ENCODE results near the gene SLC22A23. TPM values are rescaled to one million over a fixed set of nuclear protein-coding genes. Genes with fewer than 3 reads are reported as not detected.

The SLC22A23 gene
- total RNA-seq, 2 experiments from 2014 or later: not detected

DNA sequence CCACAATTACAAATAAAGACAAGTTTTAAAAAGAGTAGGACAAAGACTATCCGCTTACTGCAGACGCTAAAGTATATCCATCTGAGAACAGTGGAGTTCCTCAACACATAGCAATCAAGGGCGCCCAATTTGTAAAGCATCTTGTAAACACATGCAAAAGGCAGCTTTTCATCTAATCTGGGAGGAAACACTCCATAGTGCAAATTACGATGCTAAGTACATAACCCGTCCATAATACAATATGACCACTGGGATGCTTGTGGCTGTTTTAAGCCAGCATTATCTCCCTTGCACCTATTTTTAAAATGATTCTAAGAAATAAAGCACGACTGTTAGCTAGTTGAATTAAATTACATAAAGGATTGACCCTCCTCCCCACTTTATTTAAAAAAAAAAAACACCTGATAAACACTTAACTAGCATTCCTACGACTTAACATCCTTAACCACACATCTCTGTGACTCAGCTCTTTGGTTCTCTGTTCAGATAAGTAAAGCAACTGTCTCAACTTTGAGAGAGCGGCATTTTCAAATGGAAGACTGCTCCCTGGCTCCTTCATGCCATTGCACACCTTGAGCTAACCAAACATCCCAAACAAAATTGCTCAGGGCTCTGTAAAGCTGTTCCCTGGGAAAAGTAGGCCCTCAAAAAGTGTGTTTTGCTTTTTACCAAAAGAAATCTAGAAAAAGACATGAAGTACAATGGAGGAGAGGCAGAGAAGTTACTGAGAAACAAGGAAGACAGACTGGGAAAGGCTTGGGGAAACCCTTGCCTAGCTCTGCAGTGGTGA lies 14.2 kb downstream of the SLC22A23 start:
- H3K9me3 ChIP-seq (ENCODE audit: low read length): no peaks in the 10 kb centered on the region
- no peak overlapping the region for H3K27ac ChIP-seq (ENCODE audit: low read depth, low read length, poor library complexity, severe bottlenecking)
- H3K4me1 ChIP-seq (ENCODE audit: insufficient read depth, low read length, poor library complexity, severe bottlenecking): no peaks in the 10 kb centered on the region
- H3K36me3 ChIP-seq (ENCODE audit: insufficient read depth, low read length): no peaks in the 10 kb centered on the region
- DNase-seq (ENCODE audit: low spot score): no peak
- no peak overlapping the region for H2AFZ ChIP-seq (ENCODE audit: low read length)
- TF ChIP-seq, protein P1, sequence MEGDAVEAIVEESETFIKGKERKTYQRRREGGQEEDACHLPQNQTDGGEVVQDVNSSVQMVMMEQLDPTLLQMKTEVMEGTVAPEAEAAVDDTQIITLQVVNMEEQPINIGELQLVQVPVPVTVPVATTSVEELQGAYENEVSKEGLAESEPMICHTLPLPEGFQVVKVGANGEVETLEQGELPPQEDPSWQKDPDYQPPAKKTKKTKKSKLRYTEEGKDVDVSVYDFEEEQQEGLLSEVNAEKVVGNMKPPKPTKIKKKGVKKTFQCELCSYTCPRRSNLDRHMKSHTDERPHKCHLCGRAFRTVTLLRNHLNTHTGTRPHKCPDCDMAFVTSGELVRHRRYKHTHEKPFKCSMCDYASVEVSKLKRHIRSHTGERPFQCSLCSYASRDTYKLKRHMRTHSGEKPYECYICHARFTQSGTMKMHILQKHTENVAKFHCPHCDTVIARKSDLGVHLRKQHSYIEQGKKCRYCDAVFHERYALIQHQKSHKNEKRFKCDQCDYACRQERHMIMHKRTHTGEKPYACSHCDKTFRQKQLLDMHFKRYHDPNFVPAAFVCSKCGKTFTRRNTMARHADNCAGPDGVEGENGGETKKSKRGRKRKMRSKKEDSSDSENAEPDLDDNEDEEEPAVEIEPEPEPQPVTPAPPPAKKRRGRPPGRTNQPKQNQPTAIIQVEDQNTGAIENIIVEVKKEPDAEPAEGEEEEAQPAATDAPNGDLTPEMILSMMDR (conservative IDR thresholded peaks at IDR 0.05; ENCODE audit: low read length): no peak
- no peak for TF ChIP-seq EZH2phosphoT487 (IDR thresholded peaks at IDR 0.05; ENCODE audit: borderline replicate concordance, low read depth, low read length)
- no peaks in the 10 kb centered on the region for H4K20me1 ChIP-seq (ENCODE audit: insufficient read depth, low read length)
- ChIA-PET CTCF (ENCODE audit: unreplicated experiment) (no interaction called here), POLR2A (interaction anchor here (0.6 to 1.4 kb wide), 2 partner anchors 18 to 238 kb away, joined by 4 to 5 read pairs; no protein-coding TSS in a partner anchor)
- BruUV-seq (replicated peaks): no TSS peak
- intact Hi-C loops (cut with micrococcal nuclease; ENCODE audit: unreplicated experiment): no loop called here
- H3K79me2 ChIP-seq (ENCODE audit: insufficient read depth, low read depth, low read length): no peaks in the 10 kb centered on the region
- no peak overlapping the region for H3K4me2 ChIP-seq (ENCODE audit: low read length)
- H3K4me3 ChIP-seq (ENCODE audit: low read depth, low read length, poor library complexity, severe bottlenecking): no peak overlapping the region
- no peaks in the 10 kb centered on the region for H3K9me2 ChIP-seq (ENCODE audit: insufficient read depth, low read length)

DNA sequence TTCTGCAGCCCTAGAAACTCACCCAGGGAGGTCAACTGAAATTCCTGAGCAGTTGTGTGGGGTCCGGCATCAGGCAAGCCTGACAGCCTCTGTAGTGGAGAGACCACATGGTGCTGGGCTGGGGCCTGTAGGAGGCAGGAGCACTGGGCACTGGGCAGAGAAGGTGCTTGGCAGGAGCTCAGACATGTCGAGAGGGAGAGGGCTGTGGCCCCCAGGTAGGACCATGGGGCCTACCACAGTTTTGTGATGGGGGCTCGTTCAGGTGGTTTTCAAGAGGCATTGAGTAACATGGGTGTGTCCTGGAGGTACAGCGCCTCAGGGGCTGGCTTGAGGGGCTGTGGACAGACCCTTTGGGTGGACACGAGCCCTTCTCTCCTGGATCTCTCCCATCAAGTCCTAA lies 15.9 kb downstream of the SLC22A23 start:
- Histone ChIP-seq H4K20me1 (ENCODE audit: insufficient read depth, low read length) (no peaks in the 10 kb centered on the region), H3K9me2 (ENCODE audit: insufficient read depth, low read length) (no peaks in the 10 kb centered on the region), H3K4me3 (ENCODE audit: low read depth, low read length, poor library complexity, severe bottlenecking) (no peak overlapping the region), H3K9me3 (ENCODE audit: low read length) (no peaks in the 10 kb centered on the region), H2AFZ (ENCODE audit: low read length) (no peak overlapping the region), H3K4me1 (ENCODE audit: insufficient read depth, low read length, poor library complexity, severe bottlenecking) (no peaks in the 10 kb centered on the region), H3K4me2 (ENCODE audit: low read length) (no peak overlapping the region), H3K27ac (ENCODE audit: low read depth, low read length, poor library complexity, severe bottlenecking) (no peak overlapping the region), H3K79me2 (ENCODE audit: insufficient read depth, low read depth, low read length) (no peaks in the 10 kb centered on the region), H3K36me3 (ENCODE audit: insufficient read depth, low read length) (no peaks in the 10 kb centered on the region)
- ChIA-PET CTCF (ENCODE audit: unreplicated experiment) (no interaction called here), POLR2A (no interaction called here)
- TF ChIP-seq, protein P1 (conservative IDR thresholded peaks at IDR 0.05; ENCODE audit: low read length): no peak
- no peak for TF ChIP-seq EZH2phosphoT487 (IDR thresholded peaks at IDR 0.05; ENCODE audit: borderline replicate concordance, low read depth, low read length)
- no peak for DNase-seq (ENCODE audit: low spot score)
- intact Hi-C loops (cut with micrococcal nuclease; ENCODE audit: unreplicated experiment): no loop called here
- BruUV-seq (replicated peaks): no TSS peak

DNA sequence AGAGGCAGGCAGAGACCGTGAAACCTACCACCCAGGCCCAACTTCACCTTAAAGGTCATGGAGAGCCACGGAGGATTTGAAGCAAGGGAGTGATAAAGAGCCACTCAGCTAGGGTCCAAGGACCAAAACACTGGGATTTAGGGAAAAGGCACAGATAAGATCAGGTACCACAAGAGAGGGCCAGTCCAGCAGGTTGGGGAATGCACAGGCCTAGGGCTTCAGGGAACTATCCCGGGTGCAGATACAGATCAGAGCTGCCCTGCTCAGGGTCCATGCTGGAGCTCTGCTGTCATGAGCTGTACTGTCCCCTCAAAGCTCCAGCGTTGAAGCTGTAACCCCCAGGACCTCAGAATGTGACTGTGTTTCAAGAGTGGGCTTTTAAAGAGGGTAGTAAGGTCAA lies 16.9 kb downstream of the SLC22A23 start:
- POLR2A ChIA-PET: no interaction called here
- Histone ChIP-seq H3K36me3 (ENCODE audit: insufficient read depth, low read length) (no peaks in the 10 kb centered on the region), H4K20me1 (ENCODE audit: insufficient read depth, low read length) (no peaks in the 10 kb centered on the region), H3K4me3 (ENCODE audit: low read depth, low read length, poor library complexity, severe bottlenecking) (no peak overlapping the region), H3K4me1 (ENCODE audit: insufficient read depth, low read length, poor library complexity, severe bottlenecking) (no peaks in the 10 kb centered on the region), H2AFZ (ENCODE audit: low read length) (no peak overlapping the region), H3K79me2 (ENCODE audit: insufficient read depth, low read depth, low read length) (no peaks in the 10 kb centered on the region), H3K9me3 (ENCODE audit: low read length) (no peaks in the 10 kb centered on the region), H3K27ac (ENCODE audit: low read depth, low read length, poor library complexity, severe bottlenecking) (no peak overlapping the region), H3K4me2 (ENCODE audit: low read length) (no peak overlapping the region), H3K9me2 (ENCODE audit: insufficient read depth, low read length) (no peaks in the 10 kb centered on the region)
- CTCF ChIA-PET (ENCODE audit: unreplicated experiment): no interaction called here
- no peak for DNase-seq (ENCODE audit: low spot score)
- no TSS peak for BruUV-seq (replicated peaks)
- intact Hi-C loops (cut with micrococcal nuclease; ENCODE audit: unreplicated experiment): no loop called here
- TF ChIP-seq, protein P1 (conservative IDR thresholded peaks at IDR 0.05; ENCODE audit: low read length): no peak
